ENCODE data around the gene MOB2.

MOB2 gene

DNA sequence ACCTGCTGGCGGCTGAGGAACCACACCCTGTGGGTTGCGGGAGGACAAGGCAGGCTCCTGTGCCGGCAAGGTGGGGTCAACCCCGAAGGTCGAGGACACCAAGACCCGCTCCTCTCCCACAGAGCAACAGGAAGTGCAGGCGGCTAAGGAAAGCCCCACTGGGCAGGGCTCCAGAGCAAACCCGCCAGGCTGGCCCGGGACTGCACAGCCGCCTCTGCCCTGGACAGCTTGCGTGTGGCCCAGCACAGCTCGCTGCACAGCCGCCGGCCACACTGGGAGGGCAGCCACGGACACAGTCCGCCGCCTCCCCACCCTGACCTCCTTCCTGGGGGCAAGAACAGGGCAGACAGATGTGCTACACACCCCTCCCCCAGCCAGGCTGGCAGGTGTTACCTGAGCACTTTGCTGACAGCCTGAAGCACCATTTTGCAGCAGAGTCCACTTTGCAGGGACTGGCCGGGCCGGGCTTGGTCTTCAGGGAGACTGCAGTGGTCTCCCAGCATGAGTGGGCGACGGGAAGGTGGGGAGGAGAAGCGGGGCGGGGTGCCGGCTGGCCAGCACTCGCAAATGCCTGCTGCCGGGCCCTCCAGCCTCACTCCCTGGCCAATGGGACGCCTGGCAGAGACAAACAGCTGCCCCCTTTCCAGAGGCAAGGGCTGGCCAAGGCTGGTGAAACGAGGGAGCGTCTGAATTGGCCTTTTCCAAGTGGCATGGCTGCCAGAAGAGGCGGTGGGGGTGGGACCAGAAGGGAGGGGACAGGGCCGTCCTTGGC lies at the start of gene MOB2:
MOB2 (minus strand) TSS at position 726 of the 772 bp plus-strand sequence; CDS start at position 503, 223 bp downstream.
- no peak for DNase-seq

DNA sequence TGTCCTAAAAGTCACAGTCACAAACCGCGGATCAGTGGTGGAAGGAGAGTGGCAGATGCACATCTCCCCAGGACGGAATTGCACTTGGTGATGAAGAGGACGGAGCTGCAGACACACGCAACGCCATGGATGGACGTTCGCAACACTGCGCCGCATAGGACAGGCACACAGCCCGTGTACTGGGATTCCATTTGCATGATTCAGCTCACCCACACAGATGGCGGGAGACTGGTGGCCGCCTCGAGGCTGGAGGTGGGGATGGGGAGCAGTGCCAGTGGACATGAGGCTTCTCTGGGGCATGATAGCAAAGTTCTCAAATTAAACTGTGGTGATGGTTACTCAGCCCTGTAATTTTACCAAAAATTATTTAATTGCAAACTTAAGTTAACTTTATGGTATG lies 48.1 kb upstream of the MOB2 start:
- DNase-seq, result no peak

GRCh38 chr11:1534171-1534570 lies 47.6 kb upstream of the MOB2 start:
- DNase-seq, result no peak

DNA sequence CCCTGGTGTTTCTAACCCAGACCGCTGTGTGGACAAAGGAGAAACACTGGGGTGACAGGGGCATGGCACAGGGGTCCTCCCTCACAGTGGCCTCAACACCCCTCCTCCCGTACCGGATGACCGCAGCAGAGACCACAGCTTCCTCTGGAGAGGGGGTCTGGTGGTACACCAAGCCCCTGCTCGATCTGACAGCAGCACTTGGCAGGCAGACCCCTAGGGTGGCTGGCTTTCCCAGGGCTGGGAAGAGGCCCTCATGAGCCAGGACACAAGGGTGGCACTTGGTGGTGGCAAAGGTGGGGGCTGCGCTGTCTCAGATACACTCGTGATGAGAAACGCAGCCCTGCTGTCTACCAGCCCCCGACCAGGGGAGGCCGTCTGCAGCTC lies 46.8 kb upstream of the MOB2 start:
- DNase-seq, result no peak

GRCh38 chr11:1532606-1533341 lies 46.2 kb upstream of the MOB2 start:
- no peak for DNase-seq

GRCh38 chr11:1532014-1532586 lies 45.5 kb upstream of the MOB2 start:
- DNase-seq, result no peak

DNA sequence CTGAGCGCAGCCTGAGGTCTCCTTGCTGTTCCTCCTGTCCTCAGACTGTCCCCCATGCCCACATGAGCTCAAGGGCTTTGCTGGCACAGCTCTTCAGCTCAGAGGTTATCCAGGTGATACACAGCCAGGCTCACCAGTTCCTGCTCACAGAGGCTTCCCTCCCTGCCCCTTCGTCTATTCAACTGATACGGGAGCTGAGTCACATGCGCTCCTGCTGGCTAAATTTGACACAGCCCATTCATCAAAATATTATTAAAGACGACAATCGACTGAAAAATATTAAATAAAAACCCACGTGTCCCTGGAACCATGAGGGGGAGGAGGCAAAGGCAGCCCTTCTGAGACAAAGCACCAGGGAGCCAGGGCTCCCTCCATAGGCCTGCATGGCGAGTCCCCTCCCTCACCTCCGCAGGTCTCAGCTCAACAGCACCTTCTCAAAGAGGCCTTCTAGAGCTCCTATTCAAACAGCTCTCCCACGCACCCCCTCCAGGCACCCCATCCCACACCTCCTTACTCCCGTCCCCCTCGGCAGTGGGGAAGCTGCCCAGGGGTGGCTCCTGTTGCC lies 45.0 kb upstream of the MOB2 start:
- DNase-seq, result no peak

DNA sequence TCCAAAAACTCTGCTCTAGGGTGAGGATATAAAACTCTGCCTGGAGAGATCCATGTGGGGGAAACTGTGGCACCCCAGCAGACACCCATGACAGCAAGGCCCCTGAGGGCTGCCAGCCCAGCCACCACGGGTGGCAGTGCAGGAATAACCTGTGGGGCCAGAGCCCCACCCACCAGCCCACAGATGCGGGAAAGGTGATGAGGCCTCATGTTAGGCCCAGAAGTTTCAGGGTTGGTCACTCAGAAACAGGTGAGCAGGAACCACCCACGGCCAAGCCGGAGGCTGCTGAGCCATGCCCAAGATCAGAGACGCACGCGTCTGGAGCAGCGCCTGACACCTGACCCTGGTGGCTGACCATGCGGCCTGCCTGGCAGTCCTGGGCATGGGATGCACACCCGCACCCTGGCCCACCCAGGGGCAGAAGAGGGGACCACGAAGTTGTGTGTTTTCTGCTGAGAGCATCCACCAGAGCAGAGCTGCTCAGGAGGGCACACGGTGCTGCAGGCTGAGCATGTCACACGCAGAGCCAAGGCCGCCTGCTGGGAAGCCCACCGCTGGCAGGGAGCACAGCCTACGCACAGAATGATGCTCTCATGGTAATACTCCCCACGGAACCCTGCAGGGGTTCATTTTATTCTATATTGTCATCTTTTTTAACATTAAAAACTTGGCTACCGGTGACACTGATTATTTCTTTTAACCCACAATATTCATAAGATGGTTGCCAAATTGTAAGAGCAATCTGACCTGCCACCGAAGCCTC lies 44.3 kb upstream of the MOB2 start:
- DNase-seq, result no peak

GRCh38 chr11:1529774-1530173 lies 43.2 kb upstream of the MOB2 start:
- no peak for DNase-seq

GRCh38 chr11:1529286-1529685 lies 42.7 kb upstream of the MOB2 start:
- DNase-seq, result no peak

- DNase-seq, result no peak
These were observed 42.1 kb upstream of the MOB2 start for GRCh38 chr11:1528710-1529109.

GRCh38 chr11:1526785-1527184 lies 40.2 kb upstream of the MOB2 start:
- no peak for DNase-seq

GRCh38 chr11:1523779-1524178 lies 37.2 kb upstream of the MOB2 start:
- no peak for DNase-seq

- no peak for DNase-seq
These were observed 36.5 kb upstream of the MOB2 start for GRCh38 chr11:1523077-1523476.

GRCh38 chr11:1522081-1522424 lies 35.5 kb upstream of the MOB2 start:
- no peak for DNase-seq

- no peak for DNase-seq
These were observed 35.0 kb upstream of the MOB2 start for GRCh38 chr11:1521382-1522080.

- DNase-seq, result no peak
These were observed 34.2 kb upstream of the MOB2 start for GRCh38 chr11:1520663-1521267.

- no peak for DNase-seq
These were observed 33.7 kb upstream of the MOB2 start for GRCh38 chr11:1520209-1520662.

- no peak for DNase-seq
These were observed 32.7 kb upstream of the MOB2 start for GRCh38 chr11:1519028-1520010.

- DNase-seq, result no peak
These were observed 31.7 kb upstream of the MOB2 start for GRCh38 chr11:1518301-1518700.

Data from stimulated activated CD4-positive, alpha-beta T cell treated with anti-CD3 and anti-CD28 coated beads, Interleukin-2, amount 100 ng/mL, for 48 hours (primary cell).